Kidney tubule cell (primary cell): ENCODE results near the gene TYW5.
A peak's percentile ranks its signal among the peaks of the same experiment; 100 is the strongest.
"Not testable (repeated sequence)": the region's sequence is repeated elsewhere in the genome, so short reads cannot be mapped to it uniquely, and the experiment has no call there.

ENCODE experiments used
- DNase-seq: peaks from one replicate; pipeline ENCODE4 v3.0.0-alpha.2; 2018; ENCODE audit warnings: low spot score

The TYW5 gene

GRCh38 chr2:199914372-199914958 is 40.8 kb downstream of the TYW5 start:
- DNase-seq: no peak

GRCh38 chr2:199912553-199913114 is 42.7 kb downstream of the TYW5 start:
- not testable (repeated sequence) for DNase-seq

DNA sequence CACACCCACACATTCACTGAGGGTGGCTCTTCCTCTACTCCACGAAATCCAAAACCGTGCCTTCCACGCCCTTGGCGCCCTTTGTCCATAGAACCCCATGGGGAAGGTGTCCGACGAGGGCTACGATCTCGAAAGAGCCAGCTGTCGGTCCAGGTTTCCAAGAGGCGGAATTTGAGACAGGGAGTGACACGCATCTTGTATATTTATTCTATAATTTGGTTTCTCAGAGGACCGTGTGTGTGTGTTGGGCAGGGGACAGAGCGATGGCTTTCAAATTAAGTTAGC is 43.5 kb downstream of the TYW5 start:
- DNase-seq: no peak

DNA sequence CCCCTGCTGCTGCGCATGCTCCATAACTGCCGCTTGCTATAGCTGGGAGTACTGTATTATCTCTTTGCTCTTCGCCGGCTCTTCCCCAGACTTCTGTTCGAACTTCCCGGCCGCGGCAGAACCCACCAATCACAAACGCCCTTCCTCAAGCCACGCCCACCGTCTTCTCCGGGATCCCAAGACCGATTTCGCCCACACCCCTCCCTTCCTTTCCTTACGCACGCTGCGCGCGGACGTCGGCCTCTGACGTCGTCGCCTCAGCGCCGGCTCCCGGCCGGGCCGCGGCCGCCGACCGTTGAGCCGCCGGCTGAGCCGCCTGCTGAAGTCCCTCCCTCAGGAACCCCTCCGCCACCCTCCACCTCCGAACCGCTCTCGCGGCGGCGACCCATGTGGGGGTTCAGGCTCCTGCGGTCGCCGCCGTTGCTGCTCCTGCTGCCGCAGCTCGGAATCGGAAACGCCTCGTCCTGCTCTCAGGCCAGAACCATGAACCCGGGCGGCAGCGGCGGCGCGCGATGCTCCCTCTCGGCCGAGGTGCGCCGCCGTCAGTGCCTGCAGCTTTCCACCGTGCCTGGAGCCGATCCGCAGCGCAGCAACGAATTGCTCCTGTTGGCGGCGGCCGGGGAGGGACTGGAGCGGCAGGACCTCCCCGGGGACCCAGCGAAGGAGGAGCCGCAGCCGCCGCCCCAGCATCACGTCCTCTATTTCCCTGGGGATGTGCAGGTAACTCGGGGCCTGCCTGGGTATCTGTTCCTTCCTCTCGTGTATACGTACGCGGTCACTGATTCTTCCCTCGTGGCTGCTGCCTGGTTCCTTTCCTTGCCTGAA is 44.0 kb downstream of the TYW5 start, which contains the start of gene C2orf69:
Gene C2orf69, plus strand, starts transcription at position 242 of the 825 bp plus-strand sequence. Its CDS starts 146 bp downstream, at position 388.
- peak; percentile 98 for DNase-seq

GRCh38 chr2:199910338-199911051 is 44.8 kb downstream of the TYW5 start:
- no peak for DNase-seq

DNA sequence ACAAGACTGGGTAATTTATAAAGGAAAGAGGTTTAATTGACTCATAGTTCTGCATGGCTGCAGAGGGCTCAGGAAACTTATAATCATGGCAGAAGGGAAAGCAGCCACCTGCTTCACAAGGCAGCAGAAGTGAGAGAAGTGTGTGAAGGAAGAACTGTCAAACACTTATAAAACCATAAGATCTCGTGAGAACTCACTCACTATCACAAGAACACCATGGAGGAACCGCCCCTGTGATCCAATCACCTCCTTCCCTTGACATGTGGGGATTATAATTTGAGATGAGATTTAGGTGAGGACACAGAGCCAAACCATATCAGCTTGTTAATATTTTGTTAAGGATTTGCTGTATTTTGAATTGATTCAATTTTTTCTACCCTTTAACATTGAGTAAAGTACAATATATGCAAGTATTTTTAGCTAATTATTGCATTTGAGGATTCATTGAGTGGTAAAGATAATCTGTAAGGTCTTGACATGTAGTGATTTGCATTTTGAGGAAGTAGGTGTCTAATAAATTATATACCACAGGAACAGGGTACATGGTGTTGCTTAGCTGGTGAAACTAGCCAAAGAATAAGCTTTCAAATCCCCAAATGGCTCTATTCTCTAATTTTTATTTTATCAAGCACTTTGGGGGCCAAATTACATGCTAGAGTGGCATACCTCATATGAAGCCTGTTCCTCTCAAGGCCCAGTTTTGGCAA is 48.1 kb downstream of the TYW5 start:
- peak; percentile 13 for DNase-seq

GRCh38 chr2:199903111-199903510 is 52.2 kb downstream of the TYW5 start:
- no peak for DNase-seq

DNA sequence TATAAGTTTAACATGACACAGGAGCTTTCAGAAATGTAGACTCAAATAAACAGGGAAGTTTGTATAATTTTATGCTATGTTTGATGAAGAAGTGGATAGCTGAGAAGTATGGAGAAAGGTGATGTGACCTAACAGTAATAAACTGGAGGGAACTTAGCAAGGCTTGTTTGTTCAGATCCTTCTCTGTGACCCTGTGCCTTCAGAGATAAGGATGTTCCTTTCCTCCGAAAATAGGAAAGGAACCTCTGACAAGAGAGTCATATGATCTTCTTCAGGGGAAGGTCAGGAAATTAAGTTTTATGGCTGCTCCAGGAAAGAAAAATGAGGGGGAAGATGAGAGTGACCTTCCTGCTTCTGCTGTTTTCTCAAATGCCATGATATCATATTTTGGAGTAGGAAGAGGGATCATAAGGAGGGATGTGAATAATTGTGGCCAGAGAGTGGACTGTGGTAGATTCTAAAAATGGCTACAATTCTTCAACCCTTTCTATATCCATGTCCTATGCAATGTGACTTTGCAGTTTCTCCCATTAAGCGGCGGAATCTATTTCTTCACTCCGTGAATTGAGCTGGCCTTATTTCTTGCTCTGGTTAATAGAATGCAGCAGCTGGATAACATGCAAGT is 52.7 kb downstream of the TYW5 start:
- DNase-seq: no peak

DNA sequence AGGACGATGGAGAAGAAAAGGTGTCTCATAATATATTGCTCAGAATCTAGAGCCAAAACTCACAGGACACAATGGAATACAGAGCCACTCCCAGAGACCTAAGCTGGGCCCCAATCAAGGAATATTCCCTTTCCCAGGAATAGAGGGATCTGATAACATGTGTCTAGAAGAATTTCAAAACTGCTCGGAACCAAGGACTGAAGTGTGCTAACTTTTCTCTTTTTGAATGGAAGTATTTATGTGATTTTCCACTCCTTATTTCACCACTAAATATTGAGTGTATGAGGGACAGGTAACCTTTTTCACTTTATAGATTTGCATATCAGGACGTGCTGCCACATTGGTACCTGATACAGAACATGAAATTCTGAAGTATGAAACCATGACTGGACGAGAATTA is 53.3 kb downstream of the TYW5 start:
- DNase-seq: no peak

DNA sequence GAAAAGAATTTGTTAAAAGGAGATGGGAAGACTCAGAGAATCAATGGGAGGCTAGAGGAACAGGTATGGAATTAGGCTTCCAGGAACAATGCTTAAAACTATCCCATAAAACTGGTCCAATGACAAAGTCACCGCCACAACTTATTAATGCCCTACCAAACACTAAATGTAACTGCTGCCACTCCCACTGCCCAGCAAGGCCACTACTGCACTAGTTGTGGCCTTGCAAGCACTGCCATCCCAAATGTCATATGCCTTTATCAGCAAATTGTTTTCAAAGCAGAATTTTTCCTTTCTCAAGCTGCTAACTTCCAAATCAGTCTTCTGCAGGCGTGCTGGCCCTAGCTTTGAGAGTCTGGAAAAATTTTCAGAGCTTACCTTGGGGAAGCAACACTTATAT is 58.7 kb downstream of the TYW5 start:
- DNase-seq: no peak

GRCh38 chr2:199895406-199895805 is 59.9 kb downstream of the TYW5 start:
- no peak for DNase-seq

DNA sequence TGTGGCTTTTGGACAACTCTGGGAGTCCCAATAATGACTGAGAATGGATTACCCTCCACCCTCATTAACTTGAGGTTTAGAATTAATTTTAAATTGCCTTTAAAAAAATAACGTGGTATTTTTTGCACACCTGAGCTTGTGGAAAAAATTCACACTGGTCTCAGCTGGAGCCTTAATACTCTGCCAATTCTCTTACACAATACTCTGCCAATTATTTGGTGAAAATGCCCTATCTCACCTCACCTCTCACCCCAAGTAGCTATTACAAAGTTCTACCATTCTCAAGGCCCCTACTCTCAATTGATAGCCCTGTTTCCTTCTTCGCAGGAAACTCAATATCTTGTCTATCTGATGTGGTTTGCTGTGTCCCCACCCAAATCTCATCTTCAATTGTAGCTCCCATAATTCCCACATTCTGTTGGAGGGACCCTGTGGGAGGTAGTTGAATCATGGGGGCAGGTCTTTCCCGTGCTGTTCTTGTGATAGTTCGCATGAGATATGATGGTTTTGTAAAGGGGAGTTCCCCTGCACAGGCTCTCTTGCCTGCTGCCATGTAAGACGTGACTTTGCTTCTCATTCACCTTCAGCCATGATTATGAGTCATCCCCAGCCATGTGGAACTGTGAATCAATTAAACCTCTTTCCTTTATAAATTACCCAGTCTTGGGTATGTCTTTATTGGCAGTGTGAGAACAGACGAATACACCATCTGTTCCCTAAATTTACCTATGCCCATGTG is 71.6 kb downstream of the TYW5 start:
- peak; percentile 4 for DNase-seq

GRCh38 chr2:199882667-199883066 is 72.6 kb downstream of the TYW5 start:
- DNase-seq: no peak
